ENCODE results near the gene KCNMB2. TPM values are rescaled to one million over a fixed set of nuclear protein-coding genes. Genes with fewer than 3 reads are reported as not detected.

KCNMB2 gene
- polyA plus RNA-seq, 1 donor (not counting 4 experiments of a cell fraction or from before 2014, with no cell fraction given), result not detected

- DNase-seq (ENCODE audit: low read depth, low spot score), result no peak
- TF ChIP-seq EZH2 (IDR thresholded peaks at IDR 0.05; ENCODE audit: low read length), result no peak
- no peak for TF ChIP-seq CTCF (optimal IDR thresholded peaks at IDR 0.05 in 1 of 3, IDR thresholded peaks at IDR 0.05 in 1 of 3, conservative IDR thresholded peaks at IDR 0.05 in 1 of 3; ENCODE audit: extremely low read depth in 1 of 3, insufficient read depth in 2 of 3, low read length in 3 of 3)
- dilution Hi-C loops (cut with MboI; ENCODE audit: extremely low pct_ligation_motif_present, low sequenced_read_pairs), result no loop called here
These were observed 49.8 kb downstream of the KCNMB2 start for GRCh38 chr3:178586076-178586475.

GRCh38 chr3:178588628-178589027 lies 52.4 kb downstream of the KCNMB2 start:
- DNase-seq (ENCODE audit: low read depth, low spot score), result no peak
- no peaks in the 10 kb centered on the region for H3K9me1 ChIP-seq (ENCODE audit: control insufficient read depth, extremely low read depth, insufficient read depth, low read length)
- H3K79me2 ChIP-seq (ENCODE audit: control insufficient read depth, insufficient read depth, low read length), result no peaks in the 10 kb centered on the region
- H3K9me3 ChIP-seq (ENCODE audit: control insufficient read depth, low read depth, low read length), result no peaks in the 10 kb centered on the region
- dilution Hi-C loops (cut with MboI; ENCODE audit: extremely low pct_ligation_motif_present, low sequenced_read_pairs), result no loop called here
- H3K36me3 ChIP-seq (ENCODE audit: control insufficient read depth in 2 of 2, extremely low read depth in 1 of 2, insufficient read depth in 2 of 2, low read length in 2 of 2), result no peaks in the 10 kb centered on the region
- no peak for FAIRE-seq
- no peak for TF ChIP-seq CTCF (optimal IDR thresholded peaks at IDR 0.05 in 1 of 3, IDR thresholded peaks at IDR 0.05 in 1 of 3, conservative IDR thresholded peaks at IDR 0.05 in 1 of 3; ENCODE audit: extremely low read depth in 1 of 3, insufficient read depth in 2 of 3, low read length in 3 of 3)
- TF ChIP-seq EZH2 (IDR thresholded peaks at IDR 0.05; ENCODE audit: low read length), result no peak
- no peaks in the 10 kb centered on the region for H3K27me3 ChIP-seq (ENCODE audit: control insufficient read depth, extremely low read depth, insufficient read depth, low read length)
- no peaks in the 10 kb centered on the region for H3K4me1 ChIP-seq (ENCODE audit: control insufficient read depth, extremely low read depth, insufficient read depth, low read length)
- no peak overlapping the region for H3K27ac ChIP-seq (ENCODE audit: control insufficient read depth, insufficient read depth, low read length)
- H4K20me1 ChIP-seq (ENCODE audit: control insufficient read depth, extremely low read depth, insufficient read depth, low read length), result no peaks in the 10 kb centered on the region
- H3K9ac ChIP-seq (ENCODE audit: control insufficient read depth, extremely low read depth, insufficient read depth, low read length), result no peak overlapping the region
- H3K4me2 ChIP-seq (ENCODE audit: control insufficient read depth, extremely low read depth, insufficient read depth, low read depth, low read length), result no peak overlapping the region
- no peak overlapping the region for H3K4me3 ChIP-seq (ENCODE audit: control insufficient read depth in 2 of 3, extremely low read depth in 1 of 3, insufficient read depth in 2 of 3, low read depth in 1 of 3, low read length in 3 of 3)
- no peak overlapping the region for H2AFZ ChIP-seq (ENCODE audit: control insufficient read depth, low read length)

More at GRCh38 chr3:178586076-178586475, 49.8 kb downstream of the KCNMB2 start:
- H2AFZ ChIP-seq (ENCODE audit: control insufficient read depth, low read length), result no peak overlapping the region
- no peaks in the 10 kb centered on the region for H4K20me1 ChIP-seq (ENCODE audit: control insufficient read depth, extremely low read depth, insufficient read depth, low read length)
- H3K4me3 ChIP-seq (ENCODE audit: control insufficient read depth in 2 of 3, extremely low read depth in 1 of 3, insufficient read depth in 2 of 3, low read depth in 1 of 3, low read length in 3 of 3), result no peak overlapping the region
- no peak overlapping the region for H3K27ac ChIP-seq (ENCODE audit: control insufficient read depth, insufficient read depth, low read length)
- H3K9me1 ChIP-seq (ENCODE audit: control insufficient read depth, extremely low read depth, insufficient read depth, low read length), result no peaks in the 10 kb centered on the region
- H3K4me1 ChIP-seq (ENCODE audit: control insufficient read depth, extremely low read depth, insufficient read depth, low read length), result no peaks in the 10 kb centered on the region
- no peak overlapping the region for H3K4me2 ChIP-seq (ENCODE audit: control insufficient read depth, extremely low read depth, insufficient read depth, low read depth, low read length)
- no peak for FAIRE-seq
- H3K27me3 ChIP-seq (ENCODE audit: control insufficient read depth, extremely low read depth, insufficient read depth, low read length), result no peaks in the 10 kb centered on the region
- H3K9ac ChIP-seq (ENCODE audit: control insufficient read depth, extremely low read depth, insufficient read depth, low read length), result no peak overlapping the region
- no peaks in the 10 kb centered on the region for H3K9me3 ChIP-seq (ENCODE audit: control insufficient read depth, low read depth, low read length)
- no peaks in the 10 kb centered on the region for H3K36me3 ChIP-seq (ENCODE audit: control insufficient read depth in 2 of 2, extremely low read depth in 1 of 2, insufficient read depth in 2 of 2, low read length in 2 of 2)
- no peaks in the 10 kb centered on the region for H3K79me2 ChIP-seq (ENCODE audit: control insufficient read depth, insufficient read depth, low read length)

Data from keratinocyte (primary cell).